NCI-H2171 treated with DMSO at 0.1 percent for 48 hours (cell line): ENCODE results near the gene SPTBN5.
"Not testable (repeated sequence)": the region's sequence is repeated elsewhere in the genome, so short reads cannot be mapped to it uniquely, and the experiment has no call there.

Source experiments
- DNase-seq: peaks from one replicate; lab custom pipeline; 2025; lab: John Stamatoyannopoulos, UW

Gene SPTBN5

DNA sequence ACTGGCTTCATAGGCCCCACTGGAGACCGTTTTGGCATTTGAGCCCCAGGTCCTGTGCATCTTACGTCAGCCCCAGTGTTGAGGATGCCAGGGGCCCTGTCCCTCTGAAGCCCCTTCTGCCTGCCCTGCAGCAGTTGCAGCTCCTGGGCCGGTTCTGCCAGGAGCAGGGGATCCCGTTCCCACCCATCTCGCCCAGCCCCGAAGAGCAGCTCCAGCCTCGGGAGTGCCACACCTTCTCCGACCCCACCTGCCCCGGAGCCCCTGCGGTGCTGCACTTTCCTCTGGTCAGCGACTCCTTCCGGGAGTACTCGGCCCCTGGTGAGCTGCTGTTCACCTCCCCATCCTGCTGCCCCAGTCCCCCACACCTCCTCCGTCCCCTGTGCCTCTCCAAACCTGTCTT, 46.6 kb downstream of the SPTBN5 start:
- DNase-seq = no peak

GRCh38 chr15:41844814-41845213, 49.0 kb downstream of the SPTBN5 start:
- no peak for DNase-seq

DNA sequence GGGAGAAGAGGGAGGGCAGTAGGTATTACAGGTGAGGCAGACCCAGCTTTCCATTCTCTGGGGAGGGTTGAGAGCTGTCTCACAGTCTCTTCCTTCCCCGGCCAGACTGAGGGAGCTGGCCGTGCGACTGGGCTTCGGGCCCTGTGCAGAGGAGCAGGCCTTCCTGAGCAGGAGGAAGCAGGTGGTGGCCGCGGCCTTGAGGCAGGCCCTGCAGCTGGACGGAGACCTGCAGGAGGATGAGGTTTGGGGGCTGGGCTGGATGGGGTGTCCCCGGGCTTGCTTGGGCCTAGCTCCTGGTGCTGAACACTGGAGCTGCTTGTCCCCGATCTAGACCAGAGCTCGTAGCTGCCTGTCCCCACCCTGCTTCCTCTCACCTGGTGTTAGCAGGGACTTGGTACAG, 50.3 kb downstream of the SPTBN5 start:
- DNase-seq = no peak

DNA sequence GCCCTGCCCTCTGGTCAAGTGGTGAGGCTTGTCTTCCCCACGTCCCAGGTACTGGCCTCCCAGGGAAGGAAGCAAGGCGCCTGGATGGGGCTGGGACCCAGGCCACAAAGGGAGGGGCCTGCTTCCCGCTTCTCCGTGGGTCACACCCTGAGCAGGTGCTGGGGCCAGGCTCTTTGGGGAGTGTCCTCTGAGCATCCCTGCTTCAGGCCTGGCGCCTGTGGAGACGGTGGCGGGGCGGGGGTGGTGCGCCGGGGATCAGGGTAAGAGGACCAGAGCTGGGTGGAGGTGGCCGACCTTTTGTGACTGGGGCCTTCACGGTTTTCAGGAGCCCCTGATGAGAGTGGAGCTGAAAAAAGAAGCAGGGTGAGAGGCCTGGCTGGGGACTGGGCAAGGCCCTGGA, 51.6 kb downstream of the SPTBN5 start:
- DNase-seq = no peak

DNA sequence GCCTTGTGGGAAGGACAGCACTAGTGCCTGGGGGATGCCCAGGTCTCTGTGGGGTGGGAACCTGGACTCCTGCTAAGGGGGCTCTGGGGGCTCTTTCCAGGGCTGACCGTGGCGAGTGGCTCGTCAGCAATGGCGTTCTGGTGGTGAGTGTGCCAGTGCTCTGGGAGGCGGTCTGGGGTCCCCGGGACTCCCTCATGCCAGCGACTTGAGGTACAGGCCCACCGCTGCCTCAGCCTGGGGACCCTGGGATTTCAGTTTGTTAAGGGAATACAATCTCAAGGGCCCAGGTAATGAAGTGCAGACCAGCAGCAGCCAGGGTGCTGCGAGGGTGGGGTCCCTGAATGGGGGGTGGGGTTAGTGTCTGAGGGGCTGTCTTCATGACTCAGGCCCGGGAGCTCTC, 52.7 kb downstream of the SPTBN5 start:
- DNase-seq = no peak

- no peak for DNase-seq
Observed at GRCh38 chr15:41840673-41841072, 53.2 kb downstream of the SPTBN5 start.

DNA sequence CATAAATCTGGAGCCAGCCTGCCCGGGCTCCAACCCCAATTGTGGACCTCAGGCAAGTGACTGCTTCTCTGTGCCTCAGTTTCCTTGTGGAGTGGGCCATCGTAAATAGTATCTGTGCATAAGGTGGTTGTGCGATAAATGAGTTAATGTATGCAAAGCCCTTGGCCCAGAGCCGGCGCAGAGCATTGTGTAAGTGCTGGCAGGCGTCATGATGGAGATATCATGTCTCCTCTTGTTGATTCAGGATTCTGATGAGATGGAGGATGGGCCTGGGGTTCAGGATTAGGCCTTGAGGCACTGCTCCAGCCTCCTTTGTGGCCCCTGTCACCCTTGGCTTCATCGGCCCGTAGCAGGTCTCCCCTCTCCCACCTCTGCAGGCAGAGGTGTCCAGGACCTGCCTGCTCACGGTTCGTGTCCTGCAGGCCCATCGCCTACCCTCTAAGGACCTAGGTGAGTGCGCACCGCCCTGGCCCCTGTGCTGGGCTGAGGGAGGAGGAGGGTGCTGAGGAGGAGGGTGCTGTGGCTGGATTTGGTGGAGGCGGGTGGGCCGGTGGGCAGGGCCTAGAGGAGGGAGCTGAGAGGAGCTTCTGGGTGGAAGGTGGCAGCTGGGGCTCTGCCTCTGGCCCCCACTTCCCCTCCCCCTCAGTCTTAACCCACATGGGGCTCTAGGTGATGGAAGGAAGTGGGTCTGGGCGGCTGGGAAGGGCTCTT, 53.9 kb downstream of the SPTBN5 start:
- DNase-seq = no peak

DNA sequence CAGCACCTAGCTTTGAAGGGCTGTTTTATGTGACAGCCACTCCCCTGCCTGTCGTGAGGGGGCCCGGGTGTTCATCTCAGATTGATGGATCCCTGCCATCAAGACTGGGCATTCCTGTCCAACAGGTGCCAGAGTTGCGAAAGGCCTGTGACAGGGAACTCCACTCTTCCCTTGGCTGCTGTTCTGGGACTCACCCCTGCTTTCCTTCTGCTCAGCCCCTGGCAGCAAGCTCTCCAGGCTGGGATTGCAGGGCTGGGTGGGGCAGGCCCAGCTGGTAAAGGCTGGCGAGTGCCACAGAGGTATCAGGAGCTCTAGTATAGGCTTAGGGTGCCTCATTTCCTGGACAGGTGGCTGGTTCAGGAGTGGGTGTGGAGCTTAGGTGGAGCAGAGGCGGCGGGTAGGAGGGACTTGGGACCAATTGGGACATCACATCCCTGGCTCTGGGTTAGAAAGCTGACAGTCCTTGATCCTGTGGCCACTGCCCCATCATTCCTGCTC, 55.4 kb downstream of the SPTBN5 start, which contains the start of gene PLA2G4B:
TSS of gene PLA2G4B (plus strand) at position 448 of the 498 bp plus-strand sequence. CDS start 67 bp downstream, outside the sequence.
- DNase-seq = peak; percentile 65

- DNase-seq = no peak
Observed at GRCh38 chr15:41836713-41837454, 57.0 kb downstream of the SPTBN5 start.

DNA sequence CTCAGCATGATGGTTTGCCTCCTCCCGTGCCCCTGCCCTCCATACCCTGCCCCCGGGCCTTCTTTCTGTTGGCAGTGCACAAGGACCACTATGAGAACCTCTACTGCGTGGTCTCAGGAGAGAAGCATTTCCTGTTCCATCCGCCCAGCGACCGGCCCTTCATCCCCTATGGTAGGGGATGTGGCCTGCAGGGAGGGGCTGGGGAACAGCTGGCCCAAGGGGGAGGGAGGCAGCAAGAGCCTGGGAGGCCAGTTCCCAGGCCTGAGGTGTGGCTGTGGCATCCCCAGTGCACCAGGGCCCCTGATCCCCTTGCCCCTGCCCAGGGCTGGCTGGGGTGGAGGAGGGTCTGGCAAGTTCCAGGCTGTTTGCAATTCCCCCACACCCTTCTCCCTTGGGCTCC, 57.8 kb downstream of the SPTBN5 start:
- no peak for DNase-seq

DNA sequence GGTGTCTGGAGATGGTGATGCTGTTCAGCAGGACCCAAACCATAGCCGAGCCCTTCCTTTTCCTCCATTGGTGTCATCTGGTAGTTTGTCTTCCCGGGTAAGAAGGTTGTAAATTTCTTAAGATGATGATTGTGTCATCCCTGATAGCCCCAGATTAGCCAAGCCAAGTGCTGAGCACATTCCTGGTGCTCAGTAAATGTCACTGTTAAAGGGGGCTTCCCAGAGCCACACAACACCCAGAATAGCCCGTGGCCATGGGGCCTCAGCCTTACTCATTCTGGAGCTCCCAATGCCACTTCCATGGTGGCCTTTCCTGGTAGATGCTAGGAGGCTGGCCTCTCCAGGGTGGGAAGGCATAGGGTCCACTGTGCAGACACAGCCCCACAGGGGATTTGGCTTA, 59.8 kb downstream of the SPTBN5 start:
- no peak for DNase-seq

GRCh38 chr15:41832875-41833274, 61.0 kb downstream of the SPTBN5 start:
- DNase-seq = peak; percentile 56

DNA sequence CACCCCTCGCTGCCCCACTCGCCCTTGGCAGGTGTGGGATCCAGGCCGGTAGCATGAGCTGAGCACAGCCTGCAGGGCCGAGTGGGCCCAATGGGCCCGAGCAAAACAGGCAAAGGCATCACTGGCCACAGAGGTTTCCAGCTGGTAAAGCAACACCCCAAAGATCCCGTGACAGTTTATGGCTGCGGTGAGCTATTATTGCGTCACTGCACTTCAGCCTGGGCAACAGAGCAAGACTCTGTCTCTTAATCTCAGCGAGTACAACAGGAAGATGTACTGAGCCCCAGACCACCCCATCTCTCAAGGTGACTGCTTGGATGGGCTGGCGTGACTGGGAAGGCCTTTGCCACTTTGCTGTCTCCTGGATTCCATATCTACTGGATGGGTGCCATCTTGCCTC, 61.6 kb downstream of the SPTBN5 start:
- DNase-seq = no peak

- DNase-seq = not testable (repeated sequence)
Observed at GRCh38 chr15:41831291-41831690, 62.6 kb downstream of the SPTBN5 start.

DNA sequence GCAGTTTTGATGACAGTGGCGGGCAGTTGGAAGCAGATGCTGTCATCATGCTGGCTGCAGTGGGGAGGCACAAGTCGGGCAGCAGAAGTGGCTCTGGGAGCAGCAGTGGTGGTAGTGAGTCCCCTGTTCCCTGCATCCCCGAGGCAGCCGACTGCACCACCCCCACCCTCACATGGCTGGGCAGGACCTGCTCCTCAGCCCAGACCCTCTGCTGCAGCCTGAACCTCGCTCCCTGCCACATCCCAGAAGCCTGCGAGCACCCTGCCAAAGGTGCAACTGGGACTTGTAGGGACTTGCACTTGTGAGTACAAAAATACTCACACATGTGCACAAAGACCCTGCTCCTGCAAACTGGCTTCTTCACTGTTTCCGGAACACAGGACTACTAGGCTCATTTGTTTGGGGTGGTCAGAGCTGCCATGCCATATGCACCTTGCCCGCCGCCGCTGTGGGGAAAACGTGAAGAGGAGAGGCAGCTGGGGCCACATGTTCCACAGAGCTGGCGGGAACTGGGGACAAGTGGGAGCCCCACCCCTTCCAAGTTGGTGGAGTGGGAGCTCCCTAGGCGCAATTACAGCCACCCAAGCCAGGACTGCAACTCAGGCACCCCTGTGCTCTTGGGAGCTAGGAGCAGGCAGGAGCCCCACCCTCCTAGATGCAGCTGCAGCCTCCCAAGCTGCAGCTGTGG, 63.8 kb downstream of the SPTBN5 start:
- no peak for DNase-seq

DNA sequence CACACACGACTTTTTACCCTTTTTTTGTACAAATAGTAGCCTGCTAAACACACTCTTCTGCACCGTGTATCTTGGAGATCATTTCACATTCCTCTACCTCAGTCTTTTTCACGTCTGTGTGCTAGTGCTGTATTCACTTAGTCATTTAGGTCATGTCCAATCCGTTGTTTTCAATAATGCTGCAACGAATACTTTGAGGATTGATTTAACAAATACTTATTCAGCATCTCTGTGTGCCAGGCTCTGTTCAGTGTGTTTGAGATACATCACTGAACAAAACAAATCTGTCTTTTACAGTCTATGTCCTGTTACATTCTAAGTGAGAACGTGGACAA, 65.1 kb downstream of the SPTBN5 start:
- no peak for DNase-seq

DNA sequence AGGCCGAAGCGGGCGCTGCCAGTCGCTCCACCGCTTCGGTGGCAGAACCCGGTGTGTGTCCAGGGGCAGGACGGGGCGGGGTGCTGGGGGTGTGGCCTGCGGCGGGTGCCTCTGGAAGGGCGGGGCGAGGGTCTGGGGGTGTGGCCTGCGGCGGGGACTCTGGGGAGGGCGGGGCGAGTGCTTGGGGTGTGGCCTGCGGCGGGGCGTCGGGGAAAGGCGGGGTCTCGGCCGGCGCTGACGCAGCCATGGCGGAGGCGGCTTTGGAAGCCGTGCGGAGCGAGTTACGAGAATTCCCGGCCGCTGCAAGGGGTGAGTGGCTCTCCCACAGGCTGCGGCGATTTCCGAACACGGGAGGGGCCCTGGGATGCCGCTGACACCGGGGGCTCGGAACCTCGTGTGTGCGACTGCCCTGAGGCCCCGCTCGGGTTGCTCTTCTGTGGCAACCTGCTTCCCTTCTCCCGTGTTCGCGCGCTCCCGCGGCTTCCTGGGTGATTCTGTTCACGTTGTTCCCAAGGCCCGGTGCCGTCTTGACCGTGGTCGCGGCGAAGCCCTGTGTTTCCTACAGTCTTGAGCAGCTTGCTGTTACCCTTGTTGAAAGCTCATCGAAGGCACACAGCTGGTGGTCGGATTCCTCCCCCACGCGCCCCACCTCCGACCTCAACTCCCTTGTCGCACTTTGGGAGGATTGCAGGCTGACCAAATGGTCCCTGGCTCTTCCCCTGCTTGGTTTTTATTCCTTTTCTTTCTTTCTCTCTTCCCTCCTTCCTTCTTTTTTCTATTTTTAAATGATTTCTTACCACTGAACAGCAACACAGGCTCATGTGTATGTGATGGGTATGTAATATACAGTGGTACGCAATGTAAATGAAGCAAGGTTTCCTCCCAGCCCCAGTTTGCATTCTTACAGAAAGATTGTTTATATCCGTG, 65.7 kb downstream of the SPTBN5 start, which contains the start of gene JMJD7:
TSS of gene JMJD7 (plus strand) at position 213 of the 927 bp plus-strand sequence. CDS start at position 246, 33 bp downstream.
- peak; percentile 80 for DNase-seq

DNA sequence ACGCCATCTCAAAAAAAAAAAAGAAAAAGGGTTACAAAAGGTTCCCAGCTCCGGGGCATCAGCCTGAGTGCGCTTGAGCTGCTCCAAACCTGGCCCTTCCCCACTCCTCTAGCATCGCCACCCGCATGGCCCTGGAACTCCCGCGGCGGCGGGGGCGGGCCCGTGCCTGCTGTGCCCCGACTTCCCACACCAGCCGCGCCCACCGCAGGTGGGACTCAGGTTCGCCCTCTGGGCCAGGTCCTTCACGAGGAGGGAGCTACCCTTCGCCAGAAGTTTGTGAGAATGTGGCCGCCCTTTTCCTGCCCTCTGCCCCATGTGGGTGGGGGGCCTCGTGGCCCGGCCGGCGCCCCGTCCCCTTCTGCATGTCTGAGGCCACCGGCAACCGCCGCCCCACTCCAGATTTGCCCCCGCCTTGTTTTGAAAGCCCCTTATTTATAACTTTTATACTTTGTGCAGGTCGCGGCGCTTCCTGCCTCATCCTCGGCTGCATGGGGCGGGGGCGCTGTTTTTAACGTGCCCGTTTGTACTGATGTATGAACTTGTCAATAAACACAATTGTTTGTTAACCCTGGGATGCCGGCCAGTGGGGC, 66.5 kb downstream of the SPTBN5 start:
- peak; percentile 20 for DNase-seq

GRCh38 chr15:41825572-41826535, 68.0 kb downstream of the SPTBN5 start:
- peak; percentile 60 for DNase-seq

GRCh38 chr15:41825145-41825544, 68.7 kb downstream of the SPTBN5 start:
- DNase-seq = no peak
